Left cardiac atrium (tissue), 4 donors: ENCODE measurements around the gene RBMXL3. TPM values are rescaled to one million over a fixed set of nuclear protein-coding genes. Genes with fewer than 3 reads are reported as not detected.

Experiments used
- ATAC-seq, 2 donors: fragments of 200-7000 bp; cut with Tn5 transposase; one replicate each; pipeline ENCODE4 v1.9.1; 2020; ENCODE audit warnings: mild to moderate bottlenecking in 2 of 2, moderate library complexity in 2 of 2
- DNase-seq: peaks from one replicate; pipeline ENCODE4 v3.0.0-alpha.2; 2020
- intact Hi-C, 2 donors: fragments of 100-400 bp; cut with DNase I; formaldehyde crosslinking; loops; one replicate each; pipeline versions ENCODE4 v1.14.1 to v1.15.1; 2022 to 2023
- total RNA-seq, 2 donors: library from RNA; stranded (reverse); fragmentation: NEBNext Ultra II Directional; extraction: Animal tissue kit (Norgen Biotek cat#: 25700); gene quantifications; one replicate each; pipeline ENCODE4 v1.2.1, GENCODE V29; 2021
- donor health status: DM: no; HTN: yes; CAD: no.
- donor health status: DM: no; HTN: yes; CAD: no; lungs with severe emphysema.
- donor health status: DM: yes; HTN: yes; CAD: no.
- donor health status: Dilated cardiomyopathy.

Gene RBMXL3
- total RNA-seq, 2 donors from 2014 or later: not detected

GRCh38 chrX:115229337-115230003, 40.3 kb downstream of the RBMXL3 start:
- no peak for DNase-seq
- intact Hi-C loops: loop anchor here in 1 of 2 donors (10.0 kb wide), 1 partner anchor 55 kb away; the partner anchor contains the start of gene LUZP4
- no peak for ATAC-seq

GRCh38 chrX:115232933-115233496, 43.8 kb downstream of the RBMXL3 start:
- no peak for ATAC-seq
- intact Hi-C loops: no loop called here
- no peak for DNase-seq

GRCh38 chrX:115233497-115234455, 44.6 kb downstream of the RBMXL3 start, which contains the start of gene LRCH2:
Gene LRCH2 (minus strand): TSS chrX:115234096. CDS start chrX:115234041, 55 bp downstream.
- intact Hi-C loops: no loop called here
- peak; percentile 89 to 92 for ATAC-seq
- DNase-seq: peak; percentile 38

GRCh38 chrX:115234461-115234860, 45.3 kb downstream of the RBMXL3 start:
- intact Hi-C loops: no loop called here
- DNase-seq: no peak

GRCh38 chrX:115236560-115236959, 47.4 kb downstream of the RBMXL3 start:
- DNase-seq (no peak), ATAC-seq (no peak)
- intact Hi-C loops: no loop called here

More at GRCh38 chrX:115234461-115234860, 45.3 kb downstream of the RBMXL3 start:
- peak in 1 of 2 donors; percentile 25 for ATAC-seq

- intact Hi-C loops: no loop called here
- ATAC-seq (no peak), DNase-seq (no peak)
These were observed 47.8 kb downstream of the RBMXL3 start for GRCh38 chrX:115237056-115237455.

Other genes with a start within 250 kb of the RBMXL3 start
- under 1 TPM in 1 of 2 donors, not detected in 1; 0.37 TPM for gene IL13RA2, start 171.8 kb upstream of the RBMXL3 start, total RNA-seq
- 1 to 10 TPM; 5.2 to 5.7 TPM for gene LRCH2, start 44.7 kb downstream of the RBMXL3 start, total RNA-seq
- not detected for gene LUZP4, start 100.3 kb downstream of the RBMXL3 start, total RNA-seq